Measurements from ENCODE around the gene EPPIN. TPM values are rescaled to one million over a fixed set of nuclear protein-coding genes. Genes with fewer than 3 reads are reported as not detected.

The EPPIN gene
- total and polyA plus RNA-seq, 2 donors from 2014 or later, result not detected

- intact Hi-C loops (cut with DNase I), result no loop called here
- FAIRE-seq (no peak), DNase-seq (no peak)
- Histone ChIP-seq H3K27ac (ENCODE audit: low read depth in 2 of 2, low read length in 2 of 2) (no peak overlapping the region), H3K9me3 (ENCODE audit: control insufficient read depth in 2 of 3, insufficient read depth in 1 of 3, low read length in 3 of 3) (no peaks in the 10 kb centered on the region), H3K4me3 (ENCODE audit: low read length in 3 of 3) (no peak overlapping the region), H3K27me3 (ENCODE audit: control insufficient read depth, insufficient read depth, low read length) (no peaks in the 10 kb centered on the region), H3K9ac (ENCODE audit: low read length in 3 of 3) (no peak overlapping the region), H3K36me3 (ENCODE audit: control insufficient read depth in 2 of 3, insufficient read depth in 3 of 3, low read length in 3 of 3) (no peaks in the 10 kb centered on the region), H3K4me1 (ENCODE audit: control insufficient read depth in 2 of 3, insufficient read depth in 2 of 3, low read depth in 1 of 3, low read length in 3 of 3) (no peaks in the 10 kb centered on the region)
- no peak for TF ChIP-seq CTCF (IDR thresholded peaks at IDR 0.05; ENCODE audit: borderline replicate concordance, extremely low read depth, insufficient read depth)
Measured at GRCh38 chr20:45508068-45508886, 38.9 kb downstream of the EPPIN start.

- no peak overlapping the region for H3K4me3 ChIP-seq (ENCODE audit: low read length in 3 of 3)
- no peaks in the 10 kb centered on the region for H3K4me1 ChIP-seq (ENCODE audit: control insufficient read depth in 2 of 3, insufficient read depth in 2 of 3, low read depth in 1 of 3, low read length in 3 of 3)
- intact Hi-C loops (cut with DNase I), result no loop called here
- no peak for DNase-seq
- no peaks in the 10 kb centered on the region for H3K9me3 ChIP-seq (ENCODE audit: control insufficient read depth in 2 of 3, insufficient read depth in 1 of 3, low read length in 3 of 3)
- no peak for TF ChIP-seq CTCF (IDR thresholded peaks at IDR 0.05; ENCODE audit: borderline replicate concordance, extremely low read depth, insufficient read depth)
- H3K9ac ChIP-seq (ENCODE audit: low read length in 3 of 3), result no peak overlapping the region
- no peak for FAIRE-seq
- H3K27me3 ChIP-seq (ENCODE audit: control insufficient read depth, insufficient read depth, low read length), result no peaks in the 10 kb centered on the region
- H3K27ac ChIP-seq (ENCODE audit: low read depth in 2 of 2, low read length in 2 of 2), result no peak overlapping the region
- H3K36me3 ChIP-seq (ENCODE audit: control insufficient read depth in 2 of 3, insufficient read depth in 3 of 3, low read length in 3 of 3), result no peaks in the 10 kb centered on the region
Measured at GRCh38 chr20:45507011-45507820, 40.0 kb downstream of the EPPIN start.

DNA sequence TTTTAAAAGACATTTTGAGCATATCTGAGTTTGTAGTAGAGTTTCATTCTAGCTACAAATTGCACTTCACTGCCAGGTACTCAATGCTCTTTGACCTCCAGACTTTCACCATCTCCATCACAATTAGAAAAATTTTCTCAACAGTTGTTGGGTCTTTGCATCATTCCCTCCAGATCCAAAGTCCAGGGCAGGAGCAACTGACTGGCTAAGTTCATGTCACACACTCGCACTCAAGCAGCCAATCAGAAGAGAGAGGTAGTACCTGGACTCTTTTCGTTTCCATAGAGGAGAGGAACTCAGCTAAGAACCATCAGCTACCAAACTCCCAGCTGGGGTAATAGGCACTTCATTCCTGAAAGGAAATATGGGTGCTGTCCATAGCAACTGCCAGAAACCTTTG, 40.8 kb downstream of the EPPIN start:
- Histone ChIP-seq H3K27me3 (ENCODE audit: control insufficient read depth, insufficient read depth, low read length) (no peaks in the 10 kb centered on the region), H3K9ac (ENCODE audit: low read length in 3 of 3) (no peak overlapping the region), H3K4me1 (ENCODE audit: control insufficient read depth in 2 of 3, insufficient read depth in 2 of 3, low read depth in 1 of 3, low read length in 3 of 3) (no peaks in the 10 kb centered on the region), H3K27ac (ENCODE audit: low read depth in 2 of 2, low read length in 2 of 2) (no peak overlapping the region), H3K4me3 (ENCODE audit: low read length in 3 of 3) (no peak overlapping the region), H3K9me3 (ENCODE audit: control insufficient read depth in 2 of 3, insufficient read depth in 1 of 3, low read length in 3 of 3) (no peaks in the 10 kb centered on the region), H3K36me3 (ENCODE audit: control insufficient read depth in 2 of 3, insufficient read depth in 3 of 3, low read length in 3 of 3) (no peaks in the 10 kb centered on the region)
- no peak for DNase-seq
- TF ChIP-seq CTCF (IDR thresholded peaks at IDR 0.05; ENCODE audit: borderline replicate concordance, extremely low read depth, insufficient read depth), result no peak
- intact Hi-C loops (cut with DNase I), result no loop called here
- FAIRE-seq, result no peak

Measured in kidney (tissue), 14 donors.